ENCODE data around the gene COL4A5. TPM values are rescaled to one million over a fixed set of nuclear protein-coding genes. Genes with fewer than 3 reads are reported as not detected.

COL4A5 gene
- total RNA-seq, 1 donor = 23.2 TPM

- TF ChIP-seq CTCF (IDR thresholded peaks at IDR 0.05; ENCODE audit: insufficient read depth, low read length) = no peak
- H3K4me3 ChIP-seq (ENCODE audit: low read depth, low read length) = no peak overlapping the region
- DNase-seq (ENCODE audit: low read depth) = no peak
Measured at GRCh38 chrX:108435261-108435660, 4.4 kb upstream of the COL4A5 start.

- peak overlapping the region; percentile 56 for H3K4me3 ChIP-seq (ENCODE audit: low read depth, low read length)
- no peak for TF ChIP-seq CTCF (IDR thresholded peaks at IDR 0.05; ENCODE audit: insufficient read depth, low read length)
- DNase-seq (ENCODE audit: low read depth) = no peak
Measured at GRCh38 chrX:108437349-108438109, 2.1 kb upstream of the COL4A5 start.

GRCh38 chrX:108438110-108438623 is 1.5 kb upstream of the COL4A5 start, which contains the start of gene COL4A6:
COL4A6 (minus strand) TSS chrX:108438422; CDS start chrX:108438196, 226 bp downstream.
- peak within 1 kb of the TSS; percentile 74 for H3K4me3 ChIP-seq (ENCODE audit: low read depth, low read length)
- DNase-seq (ENCODE audit: low read depth) = peak; percentile 10
- no peak for TF ChIP-seq CTCF (IDR thresholded peaks at IDR 0.05; ENCODE audit: insufficient read depth, low read length)

GRCh38 chrX:108439961-108440696 is 491 bp downstream of the COL4A5 start:
- H3K4me3 ChIP-seq (ENCODE audit: low read depth, low read length) = peak overlapping the region; percentile 74
- peak; percentile 45 for DNase-seq (ENCODE audit: low read depth)
- no peak for TF ChIP-seq CTCF (IDR thresholded peaks at IDR 0.05; ENCODE audit: insufficient read depth, low read length)

GRCh38 chrX:108442901-108443464 is 3.3 kb downstream of the COL4A5 start:
- no peak overlapping the region for H3K4me3 ChIP-seq (ENCODE audit: low read depth, low read length)
- DNase-seq (ENCODE audit: low read depth) = no peak
- TF ChIP-seq CTCF (IDR thresholded peaks at IDR 0.05; ENCODE audit: insufficient read depth, low read length) = no peak

GRCh38 chrX:108447303-108447702 is 7.7 kb downstream of the COL4A5 start:
- TF ChIP-seq CTCF (IDR thresholded peaks at IDR 0.05; ENCODE audit: insufficient read depth, low read length) = no peak
- no peak overlapping the region for H3K4me3 ChIP-seq (ENCODE audit: low read depth, low read length)
- peak; percentile 35 for DNase-seq (ENCODE audit: low read depth)

All from fibroblast of the aortic adventitia (primary cell).